HG02588 (cell line): Measurements from ENCODE around the gene CDC42EP5.
"Not testable (repeated sequence)": the region's sequence is repeated elsewhere in the genome, so short reads cannot be mapped to it uniquely, and the experiment has no call there.

ENCODE experiments used
- ATAC-seq: cut with Tn5 transposase; IDR thresholded peaks from one replicate; pipeline ENCODE4 v1.9.1; 2021; ENCODE audit warnings: mild to moderate bottlenecking, moderate library complexity; ENCODE audit not compliant: unreplicated experiment

CDC42EP5 gene

GRCh38 chr19:54449701-54450069, 23.4 kb downstream of the CDC42EP5 start:
- no peak for ATAC-seq

DNA sequence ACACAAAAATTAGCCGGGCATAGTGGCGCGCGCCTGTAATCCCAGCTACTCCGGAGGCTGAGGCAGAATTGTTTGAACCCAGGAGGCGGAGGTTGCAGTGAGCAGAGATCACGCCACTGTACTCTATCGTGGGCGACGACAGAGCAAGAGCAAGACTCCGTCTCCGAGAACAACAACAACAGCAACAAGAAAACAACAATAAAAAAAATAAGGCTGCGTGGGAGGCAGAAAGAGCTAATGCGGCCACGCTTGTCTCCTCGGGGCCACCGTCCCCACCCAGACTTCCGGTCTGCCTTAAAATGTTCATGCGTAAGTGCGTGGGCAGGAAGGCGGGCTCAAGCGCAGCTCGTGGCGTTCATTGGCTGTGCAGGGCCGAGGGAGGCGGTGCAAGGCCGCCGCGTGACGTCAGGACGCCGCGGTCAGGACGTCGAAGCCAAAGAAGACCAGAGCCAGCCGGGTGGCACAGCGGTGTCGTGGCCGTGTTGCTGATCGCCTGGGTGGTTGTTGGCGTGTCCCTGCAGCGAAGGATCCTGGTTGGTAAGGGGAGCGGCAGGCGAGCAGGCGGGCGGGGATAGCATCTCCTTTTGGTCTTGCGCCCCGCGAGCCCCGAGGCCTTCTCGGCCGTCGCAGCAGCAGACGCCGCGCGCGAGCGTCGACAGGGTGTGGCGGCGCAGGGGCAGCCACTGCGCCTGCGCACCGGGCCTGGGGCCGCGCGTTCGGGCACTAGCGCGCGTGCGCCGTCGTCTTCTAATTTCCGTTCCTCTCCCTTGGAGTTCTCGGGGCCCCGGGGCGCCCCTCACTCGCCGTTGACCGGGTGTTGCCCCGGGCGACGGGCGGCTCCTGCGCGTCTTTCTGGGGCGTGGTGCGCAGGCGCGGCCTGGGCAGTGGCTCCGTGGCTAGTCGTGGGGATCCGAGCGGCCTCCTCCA, 24.1 kb downstream of the CDC42EP5 start, which contains the start of gene LENG8:
TSS of gene LENG8 (plus strand) at position 426 of the 927 bp plus-strand sequence. CDS start 2,146 bp downstream, outside the sequence.
- ATAC-seq = peak; percentile 81

GRCh38 chr19:54448040-54448773, 24.9 kb downstream of the CDC42EP5 start:
- ATAC-seq = no peak

DNA sequence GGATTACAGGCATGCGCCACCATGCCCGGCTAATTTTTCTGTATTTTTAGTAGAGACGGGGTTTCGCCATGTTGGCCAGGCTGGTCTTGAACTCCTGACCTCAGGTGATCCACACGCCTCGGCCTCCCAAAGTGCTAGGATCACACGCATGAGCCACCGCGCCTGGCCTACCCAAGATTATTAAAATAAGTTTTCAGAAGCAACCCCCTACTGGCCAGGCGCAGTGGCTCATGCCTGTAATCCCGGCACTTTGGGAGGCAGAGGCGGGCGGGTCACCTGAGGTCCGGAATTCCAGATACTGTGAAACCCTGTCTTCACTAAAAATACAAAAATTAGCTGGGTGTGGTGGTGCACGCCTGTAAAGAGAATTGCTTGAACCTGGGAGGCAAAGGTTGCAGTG, 26.7 kb downstream of the CDC42EP5 start:
- not testable (repeated sequence) for ATAC-seq

- no peak for ATAC-seq
These were observed 28.4 kb downstream of the CDC42EP5 start for GRCh38 chr19:54444737-54445136.

GRCh38 chr19:54440641-54441040, 32.5 kb downstream of the CDC42EP5 start:
- ATAC-seq = no peak

GRCh38 chr19:54439174-54439851, 33.8 kb downstream of the CDC42EP5 start:
- no peak for ATAC-seq

- ATAC-seq = no peak
These were observed 36.4 kb downstream of the CDC42EP5 start for GRCh38 chr19:54436628-54437252.

DNA sequence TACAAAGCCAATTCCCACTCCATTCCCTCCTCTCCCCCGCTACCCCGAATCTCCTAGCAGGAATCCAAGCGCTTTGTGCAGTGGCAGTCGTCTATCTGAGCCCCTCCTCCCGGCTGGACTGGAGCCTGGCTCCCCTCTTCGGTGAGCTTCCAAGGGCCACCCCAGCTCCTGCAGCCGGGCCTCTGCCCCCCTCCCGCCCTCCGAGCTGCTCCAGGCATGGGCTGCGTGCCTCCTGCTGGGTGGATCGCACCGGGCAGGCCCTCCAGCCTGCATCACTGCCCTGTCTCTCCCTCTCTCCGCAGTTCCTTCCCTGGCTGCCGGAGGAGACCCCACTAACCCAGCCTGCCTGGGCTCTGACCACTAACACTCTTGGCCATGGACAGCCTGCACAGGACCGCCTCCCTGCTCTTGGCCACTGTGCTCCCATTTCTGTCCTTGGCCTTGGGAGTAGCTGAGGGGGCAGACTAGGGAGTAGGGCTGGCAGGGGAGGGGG, 37.0 kb downstream of the CDC42EP5 start:
- ATAC-seq = no peak

GRCh38 chr19:54435551-54436016, 37.5 kb downstream of the CDC42EP5 start:
- no peak for ATAC-seq

- no peak for ATAC-seq
These were observed 38.3 kb downstream of the CDC42EP5 start for GRCh38 chr19:54434873-54435214.

DNA sequence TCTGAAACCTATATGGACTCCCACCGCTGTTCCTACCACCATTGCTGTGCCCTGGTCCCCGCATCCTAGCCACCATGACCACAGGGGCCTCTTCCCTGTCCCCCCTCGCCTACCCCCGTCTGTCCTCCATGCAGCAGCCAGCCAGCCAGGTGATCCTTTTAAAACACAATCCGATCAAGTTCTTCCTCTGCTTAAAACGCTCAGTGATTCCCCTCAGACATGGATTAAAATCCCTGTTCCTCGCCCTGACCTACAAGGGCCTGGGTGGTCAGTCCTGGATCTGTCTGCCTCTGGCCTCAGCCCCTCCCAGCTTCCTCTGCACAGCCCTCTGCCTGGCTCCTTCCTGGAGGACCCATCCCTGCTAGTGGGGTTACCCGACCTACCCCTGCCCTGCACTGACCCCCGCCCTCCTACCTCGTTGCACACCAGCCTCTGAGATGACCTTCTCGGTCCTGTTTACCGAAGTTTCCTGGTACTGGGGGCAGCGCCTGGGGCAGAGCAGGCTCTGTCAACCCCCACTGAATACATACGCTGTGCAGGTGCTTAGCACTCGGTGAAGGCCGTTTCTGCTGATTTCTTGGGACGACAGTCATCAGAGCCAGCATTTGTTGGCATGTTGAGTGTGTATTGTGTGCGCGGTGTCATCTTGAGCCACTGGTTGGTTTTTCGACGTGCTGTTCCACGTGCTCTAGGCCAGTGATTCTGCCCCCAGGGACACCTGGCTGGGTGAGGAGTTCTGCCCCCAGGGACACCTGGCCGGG, 38.8 kb downstream of the CDC42EP5 start:
- ATAC-seq = no peak

GRCh38 chr19:54433697-54434096, 39.4 kb downstream of the CDC42EP5 start:
- no peak for ATAC-seq

GRCh38 chr19:54432144-54432738, 40.9 kb downstream of the CDC42EP5 start:
- ATAC-seq = no peak

- ATAC-seq = no peak
These were observed 41.7 kb downstream of the CDC42EP5 start for GRCh38 chr19:54431255-54431838.

DNA sequence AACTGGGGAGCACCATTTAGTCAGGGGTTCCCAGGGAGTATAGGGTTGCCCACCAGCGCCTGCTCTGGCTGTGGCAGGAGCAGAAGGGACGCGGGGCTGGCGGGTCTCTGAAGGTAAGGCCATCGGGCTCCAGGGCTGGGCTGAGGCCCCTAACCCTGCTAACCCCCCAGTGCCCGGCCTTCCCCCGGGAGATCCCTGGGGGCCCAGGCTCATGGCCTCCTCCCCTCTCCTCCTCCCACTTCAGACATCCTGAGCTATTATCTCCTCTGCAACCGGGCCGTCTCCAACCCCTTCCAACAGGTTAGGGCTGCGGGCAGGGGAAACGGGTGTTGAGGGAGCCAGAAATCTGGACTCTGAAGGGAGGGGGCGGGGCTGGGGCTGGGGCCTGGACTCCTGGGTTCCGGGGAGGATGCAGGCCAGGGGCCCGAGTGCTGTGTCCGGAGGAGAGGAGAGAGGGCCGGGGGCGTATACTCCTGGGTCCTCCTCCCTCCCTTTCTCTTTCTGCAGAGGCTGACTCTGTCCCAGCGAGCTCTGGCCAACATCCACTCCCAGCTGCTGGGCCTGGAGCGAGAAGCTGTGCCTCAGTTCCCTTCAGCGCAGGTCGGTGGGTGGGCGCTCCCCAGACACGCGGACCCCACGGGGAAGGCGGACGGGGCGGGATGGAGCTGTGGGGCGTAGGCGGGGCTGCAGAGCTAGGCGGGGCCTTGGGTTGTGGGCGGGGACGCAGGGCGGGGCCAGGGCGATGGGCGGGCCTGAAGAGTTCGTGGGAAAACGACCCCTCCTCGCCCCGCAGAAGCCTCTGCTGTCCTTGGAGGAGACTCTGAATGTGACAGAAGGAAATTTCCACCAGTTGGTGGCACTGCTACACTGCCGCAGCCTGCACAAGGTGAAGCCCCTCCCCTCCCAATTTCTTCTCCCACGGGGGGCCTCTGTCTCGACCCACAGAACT, 42.5 kb downstream of the CDC42EP5 start:
- ATAC-seq = no peak

DNA sequence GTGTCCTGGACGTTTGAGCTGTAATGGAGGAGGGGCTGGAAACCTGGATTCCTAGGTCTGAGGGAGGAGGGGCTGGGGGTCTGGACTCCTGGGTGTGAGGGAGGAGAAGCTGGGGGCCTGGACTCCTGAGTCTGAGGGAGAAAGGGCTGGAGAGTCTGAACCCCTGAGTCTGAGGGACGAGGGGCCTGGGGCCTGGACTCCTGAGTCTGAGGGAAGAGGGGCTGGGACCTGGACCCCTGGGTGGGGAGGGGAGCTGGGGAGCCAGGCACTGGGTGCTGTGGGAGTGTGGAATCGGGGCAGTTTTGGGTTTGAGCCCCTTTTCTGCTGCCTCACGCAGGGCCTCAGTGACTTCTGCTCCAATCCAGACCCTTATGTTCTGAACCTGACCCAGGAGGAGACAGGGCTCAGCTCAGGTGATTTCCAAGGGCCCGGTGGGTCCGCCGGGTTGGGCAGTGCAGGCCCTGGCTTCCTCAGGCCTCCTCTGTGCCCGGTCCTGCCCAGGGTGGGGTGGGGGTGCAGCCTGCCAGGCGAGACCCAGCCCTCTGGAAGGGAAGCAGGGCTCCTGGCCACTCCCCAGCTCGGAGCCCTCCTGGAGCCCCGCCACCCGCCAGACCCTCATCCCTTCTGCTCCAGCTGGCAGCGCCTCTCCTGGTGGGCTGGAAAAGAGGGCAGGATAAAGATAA, 43.4 kb downstream of the CDC42EP5 start:
- no peak for ATAC-seq

GRCh38 chr19:54429176-54429495, 44.0 kb downstream of the CDC42EP5 start:
- ATAC-seq = no peak
